ENCODE data around the gene FBLN1. TPM values are rescaled to one million over a fixed set of nuclear protein-coding genes. Genes with fewer than 3 reads are reported as not detected.

FBLN1 gene
- total and polyA plus RNA-seq, 9 of the 15 experiments (the other 6 are each of a cell fraction or from before 2014, with no cell fraction given): 0.66 TPM; not detected in 8

DNA sequence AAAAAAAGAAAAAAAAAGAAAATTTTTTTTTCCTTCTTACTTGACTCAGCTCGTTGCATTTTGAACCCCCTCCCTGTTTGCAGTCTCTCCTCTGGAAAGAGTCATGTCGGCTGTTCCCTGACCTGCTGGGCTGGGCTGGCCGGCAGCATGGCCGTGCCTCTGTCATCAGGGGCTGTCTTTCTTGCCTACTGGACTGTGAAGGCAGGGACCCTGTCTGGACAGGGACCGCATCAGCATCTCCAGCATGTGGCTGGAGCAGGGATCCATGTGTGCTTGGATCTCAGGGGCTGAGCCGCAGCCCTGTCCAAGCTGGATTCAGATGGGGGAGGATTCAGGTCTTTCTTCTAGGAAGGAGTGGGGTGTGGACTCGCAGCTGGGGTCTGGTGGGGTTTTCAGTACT is 15.5 kb downstream of the FBLN1 start:
- POLR2A ChIA-PET: interaction anchor here (0.7 kb wide), 1 partner anchor 27 kb away, joined by 3 read pairs; no protein-coding TSS in a partner anchor
- Histone ChIP-seq H3K79me2 (ENCODE audit: control insufficient read depth, insufficient read depth, low read length) (no peaks in the 10 kb centered on the region), H3K4me3 (no peak overlapping the region), H3K9me3 (replicated peaks; ENCODE audit: control insufficient read depth, insufficient read depth, low read depth, low read length) (no peaks in the 10 kb centered on the region), H3K9ac (ENCODE audit: insufficient read depth in 1 of 2, low read depth in 2 of 2, low read length in 2 of 2) (no peak overlapping the region), H3K27me3 (ENCODE audit: control insufficient read depth in 2 of 2, insufficient read depth in 2 of 2, low read length in 2 of 2) (peaks cover 16 to 71% of the 10 kb centered on the region in 2 experiments; a peak in 4 of 5 replicates), H4K20me1 (replicated peaks; ENCODE audit: control insufficient read depth, insufficient read depth, low read length) (no peaks in the 10 kb centered on the region; the same call in 1 of the 2 replicates), H3K9me1 (ENCODE audit: control insufficient read depth, insufficient read depth, low read length) (no peaks in the 10 kb centered on the region), H3K4me1 (replicated peaks in 1 of 2; ENCODE audit: control insufficient read depth in 2 of 2, insufficient read depth in 2 of 2, low read length in 2 of 2) (no peaks in the 10 kb centered on the region), H3K36me3 (ENCODE audit: control insufficient read depth, insufficient read depth, low read length) (no peaks in the 10 kb centered on the region), H3K4me2 (ENCODE audit: insufficient read depth, low read length) (no peak overlapping the region), H3K27ac (ENCODE audit: extremely low read depth, low read depth, low read length) (no peak overlapping the region), H2AFZ (ENCODE audit: low read depth, low read length) (no peak overlapping the region)
- no TSS peak for BruUV-seq (replicated peaks)
- ATAC-seq: no peak
- 0% methylated on average over 5 of the region's 7 CpGs for WGBS (ENCODE audit: insufficient coverage, low coverage, missing lambda C conversion rate)
- no peak for FAIRE-seq
- intact Hi-C loops (cut with micrococcal nuclease) (no loop called here), in situ Hi-C loops (cut with MboI) (no loop called here)
- DNase-seq (ENCODE audit: extremely low read depth in 1 of 4, low spot score in 3 of 4): no peak
- CTCF ChIA-PET (ENCODE audit: low intra/inter-chr PET ratio): no interaction called here
- TF ChIP-seq HEY1 (CRISPR knock-in tag; IDR thresholded peaks at IDR 0.05; ENCODE audit: borderline replicate concordance) (no peak), ZNF695 (CRISPR knock-in tag; IDR thresholded peaks at IDR 0.05) (no peak), KAT8 (IDR thresholded peaks at IDR 0.05; ENCODE audit: low read depth) (no peak), ETV5 (CRISPR knock-in tag; IDR thresholded peaks at IDR 0.05; ENCODE audit: low read depth) (no peak), ZEB2 (IDR thresholded peaks at IDR 0.05) (no peak), CEBPB (tag; IDR thresholded peaks at IDR 0.05) (no peak)
- TF ChIP-seq, protein P1, sequence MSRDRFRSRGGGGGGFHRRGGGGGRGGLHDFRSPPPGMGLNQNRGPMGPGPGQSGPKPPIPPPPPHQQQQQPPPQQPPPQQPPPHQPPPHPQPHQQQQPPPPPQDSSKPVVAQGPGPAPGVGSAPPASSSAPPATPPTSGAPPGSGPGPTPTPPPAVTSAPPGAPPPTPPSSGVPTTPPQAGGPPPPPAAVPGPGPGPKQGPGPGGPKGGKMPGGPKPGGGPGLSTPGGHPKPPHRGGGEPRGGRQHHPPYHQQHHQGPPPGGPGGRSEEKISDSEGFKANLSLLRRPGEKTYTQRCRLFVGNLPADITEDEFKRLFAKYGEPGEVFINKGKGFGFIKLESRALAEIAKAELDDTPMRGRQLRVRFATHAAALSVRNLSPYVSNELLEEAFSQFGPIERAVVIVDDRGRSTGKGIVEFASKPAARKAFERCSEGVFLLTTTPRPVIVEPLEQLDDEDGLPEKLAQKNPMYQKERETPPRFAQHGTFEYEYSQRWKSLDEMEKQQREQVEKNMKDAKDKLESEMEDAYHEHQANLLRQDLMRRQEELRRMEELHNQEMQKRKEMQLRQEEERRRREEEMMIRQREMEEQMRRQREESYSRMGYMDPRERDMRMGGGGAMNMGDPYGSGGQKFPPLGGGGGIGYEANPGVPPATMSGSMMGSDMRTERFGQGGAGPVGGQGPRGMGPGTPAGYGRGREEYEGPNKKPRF (IDR thresholded peaks at IDR 0.05; ENCODE audit: low read depth, low read length): no peak
- TF ChIP-seq, protein P2, sequence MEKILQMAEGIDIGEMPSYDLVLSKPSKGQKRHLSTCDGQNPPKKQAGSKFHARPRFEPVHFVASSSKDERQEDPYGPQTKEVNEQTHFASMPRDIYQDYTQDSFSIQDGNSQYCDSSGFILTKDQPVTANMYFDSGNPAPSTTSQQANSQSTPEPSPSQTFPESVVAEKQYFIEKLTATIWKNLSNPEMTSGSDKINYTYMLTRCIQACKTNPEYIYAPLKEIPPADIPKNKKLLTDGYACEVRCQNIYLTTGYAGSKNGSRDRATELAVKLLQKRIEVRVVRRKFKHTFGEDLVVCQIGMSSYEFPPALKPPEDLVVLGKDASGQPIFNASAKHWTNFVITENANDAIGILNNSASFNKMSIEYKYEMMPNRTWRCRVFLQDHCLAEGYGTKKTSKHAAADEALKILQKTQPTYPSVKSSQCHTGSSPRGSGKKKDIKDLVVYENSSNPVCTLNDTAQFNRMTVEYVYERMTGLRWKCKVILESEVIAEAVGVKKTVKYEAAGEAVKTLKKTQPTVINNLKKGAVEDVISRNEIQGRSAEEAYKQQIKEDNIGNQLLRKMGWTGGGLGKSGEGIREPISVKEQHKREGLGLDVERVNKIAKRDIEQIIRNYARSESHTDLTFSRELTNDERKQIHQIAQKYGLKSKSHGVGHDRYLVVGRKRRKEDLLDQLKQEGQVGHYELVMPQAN (IDR thresholded peaks at IDR 0.05; ENCODE audit: borderline replicate concordance): no peak
- TF ChIP-seq, protein P3, sequence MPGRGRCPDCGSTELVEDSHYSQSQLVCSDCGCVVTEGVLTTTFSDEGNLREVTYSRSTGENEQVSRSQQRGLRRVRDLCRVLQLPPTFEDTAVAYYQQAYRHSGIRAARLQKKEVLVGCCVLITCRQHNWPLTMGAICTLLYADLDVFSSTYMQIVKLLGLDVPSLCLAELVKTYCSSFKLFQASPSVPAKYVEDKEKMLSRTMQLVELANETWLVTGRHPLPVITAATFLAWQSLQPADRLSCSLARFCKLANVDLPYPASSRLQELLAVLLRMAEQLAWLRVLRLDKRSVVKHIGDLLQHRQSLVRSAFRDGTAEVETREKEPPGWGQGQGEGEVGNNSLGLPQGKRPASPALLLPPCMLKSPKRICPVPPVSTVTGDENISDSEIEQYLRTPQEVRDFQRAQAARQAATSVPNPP (IDR thresholded peaks at IDR 0.05; ENCODE audit: borderline replicate concordance, insufficient read depth, insufficient read length): no peak
- TF ChIP-seq, protein P4, sequence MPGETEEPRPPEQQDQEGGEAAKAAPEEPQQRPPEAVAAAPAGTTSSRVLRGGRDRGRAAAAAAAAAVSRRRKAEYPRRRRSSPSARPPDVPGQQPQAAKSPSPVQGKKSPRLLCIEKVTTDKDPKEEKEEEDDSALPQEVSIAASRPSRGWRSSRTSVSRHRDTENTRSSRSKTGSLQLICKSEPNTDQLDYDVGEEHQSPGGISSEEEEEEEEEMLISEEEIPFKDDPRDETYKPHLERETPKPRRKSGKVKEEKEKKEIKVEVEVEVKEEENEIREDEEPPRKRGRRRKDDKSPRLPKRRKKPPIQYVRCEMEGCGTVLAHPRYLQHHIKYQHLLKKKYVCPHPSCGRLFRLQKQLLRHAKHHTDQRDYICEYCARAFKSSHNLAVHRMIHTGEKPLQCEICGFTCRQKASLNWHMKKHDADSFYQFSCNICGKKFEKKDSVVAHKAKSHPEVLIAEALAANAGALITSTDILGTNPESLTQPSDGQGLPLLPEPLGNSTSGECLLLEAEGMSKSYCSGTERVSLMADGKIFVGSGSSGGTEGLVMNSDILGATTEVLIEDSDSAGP (CRISPR knock-in tag; IDR thresholded peaks at IDR 0.05): no peak
- TF ChIP-seq, protein P5, sequence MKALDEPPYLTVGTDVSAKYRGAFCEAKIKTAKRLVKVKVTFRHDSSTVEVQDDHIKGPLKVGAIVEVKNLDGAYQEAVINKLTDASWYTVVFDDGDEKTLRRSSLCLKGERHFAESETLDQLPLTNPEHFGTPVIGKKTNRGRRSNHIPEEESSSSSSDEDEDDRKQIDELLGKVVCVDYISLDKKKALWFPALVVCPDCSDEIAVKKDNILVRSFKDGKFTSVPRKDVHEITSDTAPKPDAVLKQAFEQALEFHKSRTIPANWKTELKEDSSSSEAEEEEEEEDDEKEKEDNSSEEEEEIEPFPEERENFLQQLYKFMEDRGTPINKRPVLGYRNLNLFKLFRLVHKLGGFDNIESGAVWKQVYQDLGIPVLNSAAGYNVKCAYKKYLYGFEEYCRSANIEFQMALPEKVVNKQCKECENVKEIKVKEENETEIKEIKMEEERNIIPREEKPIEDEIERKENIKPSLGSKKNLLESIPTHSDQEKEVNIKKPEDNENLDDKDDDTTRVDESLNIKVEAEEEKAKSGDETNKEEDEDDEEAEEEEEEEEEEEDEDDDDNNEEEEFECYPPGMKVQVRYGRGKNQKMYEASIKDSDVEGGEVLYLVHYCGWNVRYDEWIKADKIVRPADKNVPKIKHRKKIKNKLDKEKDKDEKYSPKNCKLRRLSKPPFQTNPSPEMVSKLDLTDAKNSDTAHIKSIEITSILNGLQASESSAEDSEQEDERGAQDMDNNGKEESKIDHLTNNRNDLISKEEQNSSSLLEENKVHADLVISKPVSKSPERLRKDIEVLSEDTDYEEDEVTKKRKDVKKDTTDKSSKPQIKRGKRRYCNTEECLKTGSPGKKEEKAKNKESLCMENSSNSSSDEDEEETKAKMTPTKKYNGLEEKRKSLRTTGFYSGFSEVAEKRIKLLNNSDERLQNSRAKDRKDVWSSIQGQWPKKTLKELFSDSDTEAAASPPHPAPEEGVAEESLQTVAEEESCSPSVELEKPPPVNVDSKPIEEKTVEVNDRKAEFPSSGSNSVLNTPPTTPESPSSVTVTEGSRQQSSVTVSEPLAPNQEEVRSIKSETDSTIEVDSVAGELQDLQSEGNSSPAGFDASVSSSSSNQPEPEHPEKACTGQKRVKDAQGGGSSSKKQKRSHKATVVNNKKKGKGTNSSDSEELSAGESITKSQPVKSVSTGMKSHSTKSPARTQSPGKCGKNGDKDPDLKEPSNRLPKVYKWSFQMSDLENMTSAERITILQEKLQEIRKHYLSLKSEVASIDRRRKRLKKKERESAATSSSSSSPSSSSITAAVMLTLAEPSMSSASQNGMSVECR (CRISPR knock-in tag; IDR thresholded peaks at IDR 0.05): no peak

Data from K562 (cell line).